Measurements from ENCODE around the gene VWA8.
"Not testable (repeated sequence)": the region's sequence is repeated elsewhere in the genome, so short reads cannot be mapped to it uniquely, and the experiment has no call there.

The VWA8 gene

GRCh38 chr13:41571817-41572340 is 389.0 kb downstream of the VWA8 start:
- not testable (repeated sequence) for DNase-seq

GRCh38 chr13:41568972-41569351 is 391.9 kb downstream of the VWA8 start:
- DNase-seq, result no peak

GRCh38 chr13:41568143-41568971 is 392.6 kb downstream of the VWA8 start:
- DNase-seq, result no peak

GRCh38 chr13:41567363-41567762 is 393.5 kb downstream of the VWA8 start:
- DNase-seq, result no peak

DNA sequence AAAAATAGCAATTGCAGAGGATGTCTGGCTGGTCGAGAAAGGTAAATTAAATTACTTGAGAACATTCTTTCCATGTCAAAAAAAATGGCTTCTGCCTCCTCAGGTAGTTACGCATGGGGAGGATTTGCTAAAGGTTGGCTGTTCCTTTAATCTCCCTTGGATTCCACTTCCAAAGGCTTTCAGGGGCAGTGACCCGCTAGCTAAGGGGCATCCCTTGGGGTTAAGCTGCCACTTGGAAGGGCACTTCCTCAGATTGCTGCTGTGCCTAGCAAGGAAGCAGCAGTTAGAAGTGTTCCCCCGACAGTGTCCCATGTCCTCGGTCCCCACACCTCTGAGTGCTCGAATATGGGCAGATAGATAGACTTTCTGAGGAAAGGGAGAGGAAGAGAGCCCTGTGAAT is 395.1 kb downstream of the VWA8 start:
- no peak for DNase-seq

DNA sequence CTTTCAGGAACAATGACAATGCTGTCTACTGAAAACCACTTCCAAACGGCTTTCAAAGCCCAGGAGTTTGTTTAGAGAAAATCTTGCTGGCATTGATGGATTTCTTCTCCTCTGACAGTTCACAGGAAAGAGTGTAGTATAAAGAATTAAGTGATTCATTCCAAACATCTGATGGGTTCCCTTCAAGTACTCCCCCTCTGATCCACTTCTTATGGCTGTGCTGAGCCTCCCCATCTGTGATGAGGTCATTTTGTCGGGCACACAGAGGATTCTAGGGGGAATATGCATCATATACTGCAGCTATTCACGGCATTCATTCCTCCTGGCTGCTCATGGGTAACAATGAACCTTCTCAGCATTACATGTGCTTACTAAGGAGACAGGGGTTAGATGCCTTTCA is 395.7 kb downstream of the VWA8 start:
- DNase-seq, result no peak

DNA sequence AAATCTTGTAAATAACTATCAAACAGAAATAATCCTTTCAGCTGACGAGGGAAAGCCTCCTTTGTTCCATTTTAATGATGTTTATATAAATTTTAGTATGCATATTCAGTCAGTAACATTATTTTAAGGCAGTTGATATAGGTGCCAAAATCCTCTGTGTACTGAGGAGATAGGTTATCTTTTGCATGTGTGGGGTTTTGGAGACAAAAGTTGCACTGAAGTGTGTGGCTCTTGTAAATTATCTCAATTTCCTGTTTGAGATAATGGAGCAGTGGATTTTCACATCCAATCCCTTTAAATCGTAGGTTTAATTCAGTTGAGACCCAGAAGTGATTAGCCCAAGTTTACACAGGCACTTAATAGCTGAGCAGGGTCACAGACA is 396.9 kb downstream of the VWA8 start:
- DNase-seq, result no peak

DNA sequence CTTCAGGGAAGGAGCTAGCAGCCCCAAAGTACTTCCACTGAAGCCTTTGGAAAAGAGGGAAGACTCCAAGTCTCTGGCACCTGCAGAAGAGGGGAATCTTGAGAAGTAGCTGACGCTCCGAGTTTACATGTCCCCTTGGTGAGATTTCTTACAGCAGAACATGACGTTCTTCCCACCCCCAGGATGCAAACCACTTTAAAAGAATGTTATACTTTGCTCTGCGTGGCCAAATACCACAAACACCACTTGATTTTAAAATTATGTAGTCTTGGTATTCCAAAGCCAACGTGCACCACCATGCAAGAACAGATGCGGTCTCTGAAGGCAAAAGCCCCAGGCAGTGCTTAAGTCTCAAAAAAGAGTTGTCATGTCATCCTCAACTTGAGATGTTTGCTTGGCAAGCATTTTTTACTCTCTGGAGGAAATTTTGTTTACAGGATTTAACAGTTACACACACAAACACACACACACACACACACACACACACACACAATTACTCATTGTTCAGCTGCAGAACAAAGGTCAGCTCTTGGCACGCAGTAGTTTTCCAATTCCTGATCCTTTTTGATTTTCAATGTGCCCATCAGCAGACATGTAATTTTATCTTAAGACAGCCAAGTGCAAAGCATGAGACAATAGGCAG is 397.4 kb downstream of the VWA8 start:
- DNase-seq, result no peak

GRCh38 chr13:41562541-41563178 is 398.2 kb downstream of the VWA8 start:
- DNase-seq, result no peak

DNA sequence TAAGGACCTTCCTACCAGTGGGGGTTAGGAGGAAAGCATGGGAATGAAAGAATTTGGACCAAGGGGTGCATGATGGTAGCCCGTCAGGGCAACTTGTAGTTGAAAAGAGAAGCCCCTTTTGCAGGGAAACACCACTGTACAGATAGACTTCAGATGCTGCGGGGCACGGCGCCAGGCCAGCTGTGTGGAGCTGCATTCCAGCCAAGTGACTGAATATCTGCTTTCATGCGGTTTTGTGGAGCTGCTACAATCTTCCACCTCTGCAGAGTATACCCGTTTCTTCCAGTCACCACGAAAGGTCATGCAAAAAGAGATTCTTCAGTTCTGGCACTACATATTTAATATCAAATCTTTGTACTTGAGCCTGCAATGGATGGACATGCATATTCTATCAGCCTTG is 398.8 kb downstream of the VWA8 start:
- DNase-seq, result no peak

GRCh38 chr13:41561170-41561569 is 399.7 kb downstream of the VWA8 start:
- DNase-seq, result no peak

DNA sequence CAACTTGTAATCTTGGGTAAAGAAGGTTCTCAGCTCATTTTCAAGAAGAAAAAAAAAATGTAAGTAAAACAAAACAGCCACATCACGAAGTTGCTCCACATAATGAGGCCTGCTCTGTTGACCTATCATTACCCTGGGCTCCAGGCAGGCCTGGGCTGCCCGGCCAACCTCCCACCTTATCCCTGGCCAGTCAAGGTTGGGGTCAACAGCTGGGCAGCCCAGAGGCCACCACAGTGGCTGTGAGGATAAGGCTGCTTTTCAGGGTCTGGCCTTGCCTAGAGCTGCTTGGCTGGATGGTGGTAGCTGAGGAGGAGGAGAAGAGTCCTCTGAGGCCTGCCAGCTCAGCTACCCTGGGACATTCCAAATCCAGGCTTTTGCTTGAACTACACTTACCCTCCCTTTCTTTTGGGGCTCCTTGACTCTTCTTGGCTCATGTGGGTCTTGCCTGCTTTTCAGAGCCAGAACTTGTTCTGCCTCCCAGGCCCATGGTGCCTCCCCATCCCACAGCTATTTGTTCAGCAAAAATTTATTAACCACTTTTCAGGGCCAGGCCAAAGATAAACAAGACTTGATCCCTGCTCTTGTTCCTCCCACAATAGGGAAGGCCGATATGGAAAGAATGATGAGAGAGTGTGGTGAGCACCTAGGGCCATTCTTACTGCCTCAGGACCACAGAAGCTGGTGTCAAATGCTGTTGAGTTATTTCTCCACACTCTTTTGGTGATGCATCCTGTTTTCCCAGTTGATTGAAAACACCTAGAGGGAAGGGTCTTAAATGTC is 401.9 kb downstream of the VWA8 start:
- no peak for DNase-seq

- no peak for DNase-seq
Observed at GRCh38 chr13:41557719-41558118, 403.2 kb downstream of the VWA8 start.

- no peak for DNase-seq
Observed at GRCh38 chr13:41554626-41555386, 406.1 kb downstream of the VWA8 start.

DNA sequence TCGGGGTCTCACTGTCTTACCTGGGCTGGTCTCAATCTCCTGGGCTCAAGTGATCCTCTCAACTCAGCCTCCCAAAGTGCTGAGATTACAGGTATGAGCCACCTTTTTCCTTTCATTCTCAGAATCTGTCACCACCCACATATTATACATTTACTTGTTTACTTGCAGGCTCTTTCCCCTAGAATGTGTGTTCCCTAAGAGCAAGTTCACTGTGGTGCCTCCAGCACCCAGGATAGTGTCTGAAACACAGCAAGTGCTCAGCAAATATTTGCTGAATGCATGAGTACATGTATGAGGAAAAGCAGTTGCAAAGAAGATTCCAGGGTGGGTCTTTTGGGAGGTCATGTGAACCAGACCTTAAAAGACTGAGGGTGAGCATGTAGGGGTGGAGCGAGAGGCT is 406.7 kb downstream of the VWA8 start:
- no peak for DNase-seq

DNA sequence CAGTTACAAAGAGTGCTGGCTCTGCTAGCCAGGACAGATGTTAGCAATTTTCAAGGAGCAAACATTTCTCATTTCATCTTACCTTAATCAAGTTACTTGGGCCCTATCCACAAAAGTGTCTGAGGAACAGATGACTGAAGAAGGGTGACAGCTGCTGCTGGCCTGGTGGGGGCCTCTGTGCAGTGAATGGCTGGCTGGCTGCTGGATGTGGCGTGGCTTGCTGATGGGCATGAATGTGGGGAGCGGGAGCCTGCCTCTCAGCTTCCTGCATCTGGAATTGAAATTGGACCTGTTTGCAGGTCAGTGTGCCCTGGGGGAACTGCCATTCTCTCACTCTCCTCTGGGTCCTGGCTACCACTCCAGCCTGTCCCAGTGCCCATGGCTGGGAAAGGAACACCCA is 408.9 kb downstream of the VWA8 start:
- DNase-seq, result no peak

DNA sequence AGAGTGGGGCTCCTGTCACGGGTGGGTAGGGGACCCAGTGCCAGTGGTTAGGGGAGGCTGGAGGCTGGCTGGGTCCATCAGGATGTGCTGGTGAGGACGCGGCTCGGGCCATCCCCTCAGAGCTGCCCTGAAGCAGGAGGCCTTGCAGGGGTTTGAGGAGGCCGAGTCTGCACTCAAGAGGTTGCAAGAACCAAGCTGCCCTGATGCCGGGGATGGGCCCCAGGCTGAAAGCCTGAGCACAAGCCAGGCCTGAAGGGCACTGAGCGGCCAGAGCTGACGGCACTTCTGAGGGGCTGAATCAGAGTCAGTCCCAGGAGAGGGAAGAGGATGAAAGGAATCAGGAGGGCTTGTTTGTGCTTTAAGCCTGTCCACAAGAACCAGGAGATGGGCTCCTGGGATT is 410.6 kb downstream of the VWA8 start:
- DNase-seq, result no peak

- DNase-seq, result no peak
Observed at GRCh38 chr13:41549491-41549890, 411.4 kb downstream of the VWA8 start.

DNA sequence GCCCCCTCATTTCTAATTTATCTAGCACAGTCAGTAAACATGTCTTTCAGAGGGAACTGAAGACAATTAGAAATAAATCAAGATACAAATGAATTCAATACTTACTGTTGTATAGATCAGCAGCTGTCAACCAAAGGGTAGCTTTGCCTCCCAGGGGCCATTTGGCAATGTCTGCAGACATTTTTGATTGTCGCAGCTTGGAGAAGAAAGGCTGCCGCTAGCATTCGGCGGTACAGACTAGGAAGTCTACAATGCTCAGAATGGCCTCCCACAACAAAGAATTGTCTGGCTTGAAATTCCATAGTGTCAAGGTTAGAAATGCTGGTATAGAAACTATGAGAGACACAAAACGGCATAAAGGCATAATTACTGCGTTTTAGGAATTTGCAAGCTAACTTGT is 412.0 kb downstream of the VWA8 start:
- no peak for DNase-seq

GRCh38 chr13:41548031-41548430 is 412.9 kb downstream of the VWA8 start:
- no peak for DNase-seq

- DNase-seq, result no peak
Observed at GRCh38 chr13:41547251-41548000, 413.5 kb downstream of the VWA8 start.
